HEK293 (cell line): ENCODE results near the gene SPAAR.

ENCODE experiments used
- CTCF ChIA-PET: fragments of 350-600 bp; formaldehyde crosslinking; extraction: SDS; loops from one replicate; lab custom pipeline; 2021; ENCODE audit warnings: antibody characterized with exemption; lab: Yijun Ruan, JAX
- POLR2A ChIA-PET: fragments of 300-600 bp; formaldehyde crosslinking; extraction: SDS; loops from one replicate; lab custom pipeline; 2020; ENCODE audit warnings: antibody characterized with exemption, inconsistent platforms; lab: Yijun Ruan, JAX
- H3K27ac ChIP-seq: fragments of 200-500 bp; sonication (Bioruptor generic); 2 replicates; pipeline ENCODE4 v1.5.1; 2014; ENCODE audit warnings: low read depth, low read length, control low read depth, inconsistent platforms; ENCODE audit errors: extremely low read depth
- H3K36me3 ChIP-seq, 2 experiments: fragments of 200-500 bp in 1 of 2; sonication (Bioruptor generic) in 1 of 2; 1 replicate in 1 of 2; 2 replicates in 1 of 2; pipeline ENCODE4 v1.5.1; 2014 to 2017; ENCODE audit warnings: inconsistent platforms in 2 of 2, low read length in 2 of 2; ENCODE audit not compliant: control insufficient read depth in 2 of 2, insufficient read depth in 1 of 2
- H3K4me1 ChIP-seq: fragments of 200-500 bp; sonication (Bioruptor generic); 2 replicates; pipeline ENCODE4 v1.5.1; 2014; ENCODE audit warnings: mild to moderate bottlenecking, low read length, inconsistent platforms; ENCODE audit not compliant: control insufficient read depth, insufficient read depth
- H3K4me3 ChIP-seq: 2 replicates; pipeline ENCODE4 v1.5.1; 2011; ENCODE audit warnings: low read depth, mild to moderate bottlenecking, control low read depth, low read length, moderate library complexity
- H3K9me3 ChIP-seq: fragments of 200-500 bp; sonication (Bioruptor generic); 2 replicates; pipeline ENCODE4 v1.5.1; 2014; ENCODE audit warnings: low read depth, low read length, inconsistent platforms; ENCODE audit not compliant: control insufficient read depth, insufficient read depth
- GLI2 ChIP-seq: fragments of 450-650 bp; formaldehyde crosslinking; IDR thresholded peaks from 2 replicates; pipeline ENCODE4; 2017; ENCODE audit warnings: missing biosample characterization, missing genetic modification characterization, low read depth, borderline replicate concordance
- GLIS1 ChIP-seq: fragments of 450-650 bp; formaldehyde crosslinking; IDR thresholded peaks from 2 replicates; pipeline ENCODE4 v1.5.1; 2016; ENCODE audit warnings: missing biosample characterization, missing genetic modification characterization
- KLF1 ChIP-seq: fragments of 450-650 bp; formaldehyde crosslinking; IDR thresholded peaks from 2 replicates; pipeline ENCODE4 v1.5.1; 2016; ENCODE audit warnings: missing biosample characterization, missing genetic modification characterization
- KLF7 ChIP-seq: fragments of 450-650 bp; formaldehyde crosslinking; IDR thresholded peaks from 2 replicates; pipeline ENCODE4 v1.5.1; 2016; ENCODE audit warnings: missing biosample characterization, missing genetic modification characterization, borderline replicate concordance
- PRDM10 ChIP-seq: fragments of 450-650 bp; formaldehyde crosslinking; IDR thresholded peaks from 2 replicates; pipeline ENCODE4 v1.5.1; 2016; ENCODE audit warnings: missing biosample characterization, missing genetic modification characterization
- SP3 ChIP-seq: fragments of 450-650 bp; formaldehyde crosslinking; IDR thresholded peaks from 2 replicates; pipeline ENCODE4 v1.5.1; 2016; ENCODE audit warnings: missing biosample characterization, missing genetic modification characterization
- ZBTB44 ChIP-seq: fragments of 450-650 bp; IDR thresholded peaks from 2 replicates; pipeline ENCODE4 v1.5.1; 2018; ENCODE audit warnings: missing biosample characterization, mild to moderate bottlenecking, missing genetic modification characterization
- ZBTB7A ChIP-seq: fragments of 450-650 bp; formaldehyde crosslinking; IDR thresholded peaks from 2 replicates; pipeline ENCODE4 v1.5.1; 2016; ENCODE audit warnings: low read depth, missing biosample characterization, missing genetic modification characterization
- ZNF146 ChIP-seq: fragments of 450-650 bp; formaldehyde crosslinking; IDR thresholded peaks from 2 replicates; pipeline ENCODE4 v1.5.1; 2016; ENCODE audit warnings: missing biosample characterization, missing genetic modification characterization
- ZNF2 ChIP-seq: fragments of 450-650 bp; formaldehyde crosslinking; IDR thresholded peaks from 2 replicates; pipeline ENCODE4 v1.5.1; 2016; ENCODE audit warnings: missing biosample characterization, missing genetic modification characterization
- ZNF274 ChIP-seq, 2 experiments: fragments of 200-500 bp in 1 of 2; fragments of 450-650 bp in 1 of 2; sonication (Bioruptor generic) in 1 of 2; formaldehyde crosslinking in 1 of 2; IDR thresholded peaks; 2 replicates each; pipeline versions ENCODE4 v1.5.1 to v1.6.1; 2014 to 2016; ENCODE audit warnings: borderline replicate concordance in 1 of 2, inconsistent platforms in 1 of 2, low read length in 1 of 2, missing biosample characterization in 1 of 2, missing genetic modification characterization in 1 of 2
- ZNF302 ChIP-seq: fragments of 450-650 bp; formaldehyde crosslinking; IDR thresholded peaks from 2 replicates; pipeline ENCODE4 v1.5.1; 2016; ENCODE audit warnings: missing biosample characterization, missing genetic modification characterization, low read depth
- ZNF350 ChIP-seq: fragments of 450-650 bp; formaldehyde crosslinking; IDR thresholded peaks from 2 replicates; pipeline ENCODE4 v1.5.0; 2017; ENCODE audit warnings: missing biosample characterization, mild to moderate bottlenecking, missing genetic modification characterization
- ZNF366 ChIP-seq: fragments of 450-650 bp; formaldehyde crosslinking; conservative IDR thresholded peaks from 2 replicates; pipeline ENCODE4 v1.5.1; 2016; ENCODE audit warnings: missing biosample characterization, missing genetic modification characterization
- ZNF501 ChIP-seq: fragments of 450-650 bp; formaldehyde crosslinking; IDR thresholded peaks from 2 replicates; pipeline ENCODE4 v1.5.1; 2016; ENCODE audit warnings: missing biosample characterization, missing genetic modification characterization
- ZNF623 ChIP-seq: fragments of 450-650 bp; formaldehyde crosslinking; IDR thresholded peaks from 2 replicates; pipeline ENCODE4 v1.5.1; 2016; ENCODE audit warnings: missing biosample characterization, missing genetic modification characterization

The SPAAR gene

GRCh38 chr9:35907711-35908503, 1.4 kb upstream of the SPAAR start (continued):
- TF ChIP-seq ZNF501 (no peak), ZNF350 (tag by site-specific recombination) (no peak), ZBTB7A (tag by site-specific recombination) (no peak), ZNF366 (peak; percentile 78), SP3 (tag by site-specific recombination) (0 out of 2 replicates have a peak, but pooled peaks have one; percentile 40), ZNF302 (tag by site-specific recombination) (no peak), ZBTB44 (tag by site-specific recombination) (no peak), KLF1 (tag by site-specific recombination) (no peak), GLIS1 (tag by site-specific recombination) (peak; percentile 32; the same call in 1 of the 2 replicates), ZNF274 (IDR thresholded peaks at IDR 0.05; ENCODE audit: low read length) (no peak), ZNF274 (tag by site-specific recombination; IDR thresholded peaks at IDR 0.05; ENCODE audit: borderline replicate concordance) (no peak), GLI2 (no peak), KLF7 (tag by site-specific recombination) (no peak)

GRCh38 chr9:35908504-35909125, 675 bp upstream of the SPAAR start:
- Histone ChIP-seq H3K4me1 (peaks cover 10% of the 10 kb centered on the region), H3K27ac (peak overlapping the region; percentile 34; the same call in 1 of the 2 replicates), H3K4me3 (no peak overlapping the region), H3K9me3 (no peaks in the 10 kb centered on the region), H3K36me3 (no peaks in the 10 kb centered on the region)
- POLR2A ChIA-PET = interaction anchor here (0.6 kb wide), 1 partner anchor 105 kb away, joined by 4 read pairs; no protein-coding TSS in a partner anchor
- CTCF ChIA-PET = interaction anchor here (0.7 to 1.5 kb wide), 7 partner anchors 13 to 174 kb away, joined by 3 to 6 read pairs (median 3); no protein-coding TSS in a partner anchor
- TF ChIP-seq GLI2 = no peak
- TF ChIP-seq ZNF623 = no peak
- TF ChIP-seq ZNF146 = no peak
- 0 out of 2 replicates have a peak, but pooled peaks have one; percentile 10 for TF ChIP-seq PRDM10 (tag by site-specific recombination)
- no peak for TF ChIP-seq ZNF2
